NT2/D1 (cell line): Measurements from ENCODE around the gene PIN1.

ENCODE experiments used
- DNase-seq: peaks from one replicate; pipeline ENCODE4 v3.0.0-alpha.2; 2011; ENCODE audit warnings: low read depth, low spot score
- H3K27me3 ChIP-seq: 2 replicates; pipeline ENCODE4 v1.6.0; 2011; ENCODE audit warnings: mild to moderate bottlenecking; ENCODE audit not compliant: insufficient read length, insufficient read depth
- H3K36me3 ChIP-seq: 2 replicates; pipeline ENCODE4 v1.6.1; 2011; ENCODE audit warnings: mild to moderate bottlenecking, low read length, mixed read lengths; ENCODE audit not compliant: insufficient read depth, insufficient read length
- H3K4me1 ChIP-seq: 2 replicates; pipeline ENCODE4 v1.5.1; 2011; ENCODE audit not compliant: insufficient read depth, insufficient read length
- H3K4me3 ChIP-seq: 2 replicates; pipeline ENCODE4 v1.5.1; 2011; ENCODE audit warnings: low read depth; ENCODE audit not compliant: insufficient read length
- H3K9ac ChIP-seq: 2 replicates; pipeline ENCODE4 v1.6.0; 2011; ENCODE audit warnings: low read depth; ENCODE audit not compliant: insufficient read length
- H3K9me3 ChIP-seq: 2 replicates; pipeline ENCODE4 v1.5.1; 2011; ENCODE audit warnings: mild to moderate bottlenecking, low read length; ENCODE audit not compliant: insufficient read depth
- SUZ12 ChIP-seq: IDR thresholded peaks from 2 replicates; pipeline ENCODE4 v1.6.1; 2011; ENCODE audit not compliant: insufficient read length, insufficient read depth; ENCODE audit errors: extremely low read depth
- YY1 ChIP-seq: IDR thresholded peaks from 2 replicates; pipeline ENCODE4 v1.6.1; 2011; ENCODE audit not compliant: insufficient read length, insufficient read depth
- ZNF274 ChIP-seq: IDR thresholded peaks from 2 replicates; pipeline ENCODE4 v1.6.1; 2011; ENCODE audit warnings: mild to moderate bottlenecking, low read depth, low read length

PIN1 gene

DNA sequence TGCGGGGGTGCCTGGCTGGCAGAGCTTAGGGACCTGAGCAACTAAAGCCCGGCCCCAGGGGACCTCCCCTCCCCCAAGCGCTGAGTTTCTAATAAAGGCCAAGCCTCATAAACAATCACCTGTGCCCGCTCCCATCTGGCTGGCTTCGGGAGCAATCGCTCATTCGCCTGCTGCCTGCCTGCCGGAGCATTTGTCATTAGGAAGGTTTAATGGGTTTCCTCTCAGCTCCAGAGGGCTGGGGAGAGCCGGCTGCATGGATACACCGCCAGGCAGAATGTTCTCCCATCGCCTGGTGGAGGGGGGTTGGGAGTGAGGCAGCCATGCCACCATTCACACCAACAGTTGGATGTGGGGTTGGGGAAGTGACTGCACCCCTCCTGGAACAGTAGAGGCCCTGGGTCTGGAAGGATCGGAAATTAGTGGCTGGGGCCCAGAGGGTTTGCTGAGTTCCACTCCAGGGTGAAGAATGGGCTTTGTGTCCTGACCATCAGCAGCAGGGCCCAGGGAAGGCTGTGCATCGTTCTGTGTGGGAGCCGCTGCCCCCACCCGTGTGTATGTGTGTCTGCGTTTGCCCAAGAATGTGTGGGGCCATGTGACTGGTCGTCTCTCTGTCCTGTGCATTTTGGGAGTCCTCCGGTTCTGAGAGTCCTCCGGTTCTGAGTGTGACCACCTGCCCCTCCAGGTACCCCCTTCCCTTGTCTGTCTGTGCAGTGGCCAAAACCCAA, 15.3 kb downstream of the PIN1 start:
- TF ChIP-seq YY1 (no peak), SUZ12 (no peak), ZNF274 (no peak)
- H3K36me3 ChIP-seq = peaks cover 64% of the 10 kb centered on the region
- H3K27me3 ChIP-seq = no peaks in the 10 kb centered on the region
- H3K4me1 ChIP-seq = peaks cover 30% of the 10 kb centered on the region
- no peak for DNase-seq
- H3K9ac ChIP-seq = no peak overlapping the region
- H3K4me3 ChIP-seq = no peak overlapping the region
- no peaks in the 10 kb centered on the region for H3K9me3 ChIP-seq

DNA sequence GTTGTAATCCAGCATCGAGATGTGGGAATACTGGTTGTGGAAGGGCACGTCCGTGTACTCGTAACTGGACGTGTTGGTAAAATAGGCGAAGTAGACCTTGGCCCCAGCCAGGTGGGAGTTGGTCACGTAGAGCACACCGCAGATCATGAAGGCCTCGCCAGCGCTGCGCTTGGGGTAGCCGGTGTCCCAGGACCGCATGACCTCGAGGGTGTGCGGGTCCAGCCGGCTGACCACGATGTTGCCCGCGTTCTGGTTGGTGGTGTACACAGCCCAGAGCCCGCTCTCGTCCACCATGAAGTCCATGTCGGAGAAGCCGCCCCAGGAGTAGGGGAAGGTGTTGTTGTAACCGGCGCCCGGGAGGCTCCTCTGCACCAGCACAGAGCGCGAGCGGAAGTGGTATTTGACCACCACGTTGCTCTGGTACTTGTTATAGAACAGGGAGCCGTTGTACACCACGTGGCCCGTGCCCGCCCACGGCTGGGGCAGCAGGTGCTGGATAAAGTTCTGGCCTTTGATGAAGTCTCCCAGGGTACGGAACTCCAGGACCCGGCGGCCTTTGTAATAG, 19.2 kb downstream of the PIN1 start:
- H3K36me3 ChIP-seq = peaks cover 43% of the 10 kb centered on the region
- H3K4me1 ChIP-seq = peaks cover 14% of the 10 kb centered on the region
- TF ChIP-seq YY1 = no peak
- no peak for TF ChIP-seq SUZ12
- no peak for TF ChIP-seq ZNF274
- no peak overlapping the region for H3K9ac ChIP-seq
- no peak overlapping the region for H3K4me3 ChIP-seq
- DNase-seq = no peak
- H3K9me3 ChIP-seq = no peaks in the 10 kb centered on the region
- H3K27me3 ChIP-seq = no peaks in the 10 kb centered on the region

DNA sequence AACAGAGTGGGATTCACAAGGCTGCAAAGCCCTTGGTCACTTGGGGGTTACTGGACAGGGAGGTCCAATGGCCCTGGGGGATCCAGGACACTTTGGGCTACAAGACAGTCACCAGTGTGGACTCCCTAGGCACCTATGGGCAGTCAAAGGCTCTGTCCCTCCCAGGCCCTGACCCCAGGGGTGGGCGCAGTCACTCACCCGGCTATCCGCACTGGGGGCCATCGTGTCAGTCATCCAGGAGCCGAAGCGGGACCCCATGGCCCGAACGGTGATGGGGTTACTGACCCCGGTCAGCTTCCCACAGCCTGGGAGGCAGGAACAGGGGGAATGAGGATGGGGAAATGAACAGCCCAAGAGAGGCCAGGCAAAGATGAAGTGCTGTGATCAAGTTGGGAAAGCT, 21.5 kb downstream of the PIN1 start:
- no peak for DNase-seq
- TF ChIP-seq ZNF274 = no peak
- TF ChIP-seq YY1 = no peak
- TF ChIP-seq SUZ12 = no peak
- H3K27me3 ChIP-seq = no peaks in the 10 kb centered on the region
- H3K4me3 ChIP-seq = no peak overlapping the region
- H3K36me3 ChIP-seq = peaks cover 27% of the 10 kb centered on the region
- H3K4me1 ChIP-seq = peaks cover 3% of the 10 kb centered on the region
- no peaks in the 10 kb centered on the region for H3K9me3 ChIP-seq
- no peak overlapping the region for H3K9ac ChIP-seq

DNA sequence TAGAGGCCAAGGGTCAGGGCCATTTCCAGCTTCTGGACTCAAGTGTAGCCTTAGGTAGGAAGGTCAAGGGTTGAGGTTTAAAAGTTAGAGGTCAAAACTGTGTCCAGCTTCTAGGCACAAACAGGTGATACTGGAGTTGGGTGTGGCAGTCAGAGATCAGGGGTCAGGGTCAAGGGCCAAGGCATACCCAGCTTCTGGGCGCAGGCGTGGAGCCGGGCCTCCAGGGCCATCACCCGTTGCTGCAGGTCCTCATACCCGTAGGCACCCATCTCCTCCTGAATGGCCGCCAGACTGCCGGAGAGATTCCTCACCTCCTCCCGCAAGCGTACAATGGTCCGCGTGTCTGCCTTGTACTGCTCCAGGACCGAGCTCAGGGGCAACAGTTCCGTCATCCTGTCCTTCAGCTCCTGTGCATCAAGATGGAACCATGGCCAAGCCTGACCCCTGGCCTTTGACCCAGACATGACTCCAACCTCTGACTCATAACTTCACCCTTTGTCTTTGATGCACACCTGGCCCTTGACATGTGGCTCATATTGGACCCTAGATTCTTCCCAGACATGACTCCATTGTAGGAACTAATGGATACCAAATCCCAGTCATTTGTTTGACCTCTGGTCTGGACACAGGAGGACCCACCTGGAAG, 22.1 kb downstream of the PIN1 start:
- no peak for DNase-seq
- TF ChIP-seq YY1 = no peak
- Histone ChIP-seq H3K4me3 (no peak overlapping the region), H3K36me3 (peaks cover 24% of the 10 kb centered on the region), H3K9me3 (no peaks in the 10 kb centered on the region), H3K9ac (no peak overlapping the region), H3K4me1 (peaks cover 3% of the 10 kb centered on the region), H3K27me3 (no peaks in the 10 kb centered on the region)

DNA sequence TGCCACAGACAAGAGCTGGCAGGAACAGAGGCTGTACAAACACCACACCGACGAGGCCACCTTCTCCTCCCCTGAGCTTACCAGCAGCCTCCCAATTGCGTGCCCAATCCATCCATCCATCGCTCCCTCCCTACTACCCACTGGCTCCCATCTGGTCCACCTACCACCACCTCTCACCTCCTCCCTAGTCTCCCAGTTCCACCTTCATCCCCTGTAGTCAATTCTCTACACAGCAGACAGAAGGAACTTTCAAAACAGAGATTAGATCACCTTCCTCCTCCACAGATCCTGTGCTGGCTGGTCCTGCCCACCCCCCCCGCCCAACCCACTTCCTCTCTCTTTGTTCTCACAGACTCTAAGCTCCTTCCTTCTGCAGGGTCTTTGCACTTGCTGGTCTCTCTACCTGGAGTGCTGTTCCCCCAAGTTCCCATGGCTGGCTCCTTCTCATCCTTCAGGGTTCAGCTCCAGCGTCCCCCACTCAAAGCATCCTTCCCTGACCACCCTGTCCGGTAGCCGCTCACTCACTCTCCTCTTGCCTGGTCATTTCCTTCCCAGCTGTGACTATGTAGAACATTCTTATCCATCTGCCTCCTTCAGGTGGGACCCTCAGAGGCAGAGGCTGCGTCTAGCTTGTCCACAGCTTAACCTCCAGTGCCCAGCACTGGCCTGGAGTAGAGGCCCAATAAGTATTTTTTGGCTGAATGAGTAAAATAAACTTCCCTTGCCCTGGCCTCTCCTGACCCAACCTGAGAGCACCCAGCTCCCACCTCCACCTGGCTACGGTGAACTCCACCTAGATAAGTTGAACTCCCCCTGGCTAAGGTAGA, 23.0 kb downstream of the PIN1 start:
- H3K9ac ChIP-seq = no peak overlapping the region
- H3K36me3 ChIP-seq = peaks cover 24% of the 10 kb centered on the region
- no peak for DNase-seq
- peaks cover 3% of the 10 kb centered on the region for H3K4me1 ChIP-seq
- TF ChIP-seq YY1 = no peak
- H3K4me3 ChIP-seq = no peak overlapping the region
- H3K27me3 ChIP-seq = no peaks in the 10 kb centered on the region
- no peaks in the 10 kb centered on the region for H3K9me3 ChIP-seq

DNA sequence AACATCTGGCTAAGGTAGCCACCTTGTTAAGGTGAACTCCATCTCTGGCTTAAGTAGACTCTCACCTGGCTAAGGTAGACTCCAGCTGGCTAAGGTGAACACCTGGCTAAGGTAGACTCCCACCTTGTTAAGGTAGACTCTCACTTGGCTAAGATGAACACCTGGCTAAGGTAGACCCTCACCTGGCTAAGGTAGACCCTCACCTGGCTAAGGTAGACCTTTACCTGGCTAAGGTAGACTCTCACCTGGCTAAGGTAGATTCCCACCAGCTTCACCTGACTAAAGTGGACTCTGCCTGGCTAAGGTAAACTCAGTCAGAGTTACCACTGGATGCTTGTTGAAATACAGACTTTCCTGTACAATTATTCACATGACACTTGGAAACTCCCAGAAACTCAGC, 23.6 kb downstream of the PIN1 start:
- peaks cover 3% of the 10 kb centered on the region for H3K4me1 ChIP-seq
- H3K9me3 ChIP-seq = no peaks in the 10 kb centered on the region
- no peak for DNase-seq
- H3K27me3 ChIP-seq = no peaks in the 10 kb centered on the region
- H3K36me3 ChIP-seq = peaks cover 24% of the 10 kb centered on the region
- no peak overlapping the region for H3K4me3 ChIP-seq
- no peak for TF ChIP-seq YY1
- TF ChIP-seq ZNF274 = no peak
- no peak for TF ChIP-seq SUZ12
- H3K9ac ChIP-seq = no peak overlapping the region

DNA sequence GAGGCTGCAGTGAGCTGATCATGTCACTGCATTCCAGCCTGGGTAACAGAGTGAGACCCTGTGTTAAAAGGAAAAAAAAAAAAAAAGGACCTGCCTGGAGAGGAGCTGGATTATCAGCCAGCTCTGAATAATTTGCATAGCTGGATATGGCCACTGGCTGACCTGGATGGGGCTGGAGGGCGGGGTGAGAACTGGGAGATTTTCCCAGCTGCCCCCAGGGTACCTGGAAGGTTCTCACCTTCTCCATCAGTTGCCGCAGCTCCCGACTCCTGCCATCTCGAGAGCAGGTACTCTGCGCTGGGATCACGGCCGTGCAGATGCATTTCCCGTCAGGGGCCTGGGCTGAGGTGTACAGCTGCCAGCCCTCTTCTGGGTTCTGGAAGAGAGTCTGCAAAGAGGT, 25.3 kb downstream of the PIN1 start:
- peaks cover 3% of the 10 kb centered on the region for H3K4me1 ChIP-seq
- H3K36me3 ChIP-seq = peaks cover 15% of the 10 kb centered on the region
- no peaks in the 10 kb centered on the region for H3K27me3 ChIP-seq
- DNase-seq = no peak
- no peak overlapping the region for H3K9ac ChIP-seq
- TF ChIP-seq ZNF274 = no peak
- TF ChIP-seq SUZ12 = no peak
- no peak for TF ChIP-seq YY1
- H3K4me3 ChIP-seq = no peak overlapping the region
- H3K9me3 ChIP-seq = no peaks in the 10 kb centered on the region
